Suppressor macrophage treated with lipopolysaccharide for 1 hour (primary cell): Measurements from ENCODE around the gene CUX1.
A peak's percentile ranks its signal among the peaks of the same experiment; 100 is the strongest.
"Not testable (repeated sequence)": the region's sequence is repeated elsewhere in the genome, so short reads cannot be mapped to it uniquely, and the experiment has no call there.

Experiments used
- DNase-seq, 3 donors: peaks; one replicate each; pipeline ENCODE4 v3.0.0-alpha.2; 2020 to 2022

CUX1 gene

GRCh38 chr7:102165136-102165535, 347.7 kb downstream of the CUX1 start:
- peak in 1 of 3 donors; percentile 4 for DNase-seq

GRCh38 chr7:102167254-102167653, 349.8 kb downstream of the CUX1 start:
- DNase-seq, result no peak

- DNase-seq, result no peak
These were observed 352.4 kb downstream of the CUX1 start for GRCh38 chr7:102169651-102170392.

- DNase-seq, result no peak
These were observed 353.1 kb downstream of the CUX1 start for GRCh38 chr7:102170393-102170970.

GRCh38 chr7:102173669-102174068, 356.2 kb downstream of the CUX1 start:
- DNase-seq, result no peak

GRCh38 chr7:102175423-102176170, 358.2 kb downstream of the CUX1 start:
- no peak for DNase-seq

GRCh38 chr7:102178410-102178809, 361.0 kb downstream of the CUX1 start:
- DNase-seq, result no peak

GRCh38 chr7:102180727-102181126, 363.3 kb downstream of the CUX1 start:
- DNase-seq, result no peak

GRCh38 chr7:102181517-102181916, 364.1 kb downstream of the CUX1 start:
- no peak for DNase-seq

- no peak for DNase-seq
These were observed 364.6 kb downstream of the CUX1 start for GRCh38 chr7:102182016-102182415.

- DNase-seq, result not testable (repeated sequence)
These were observed 366.4 kb downstream of the CUX1 start for GRCh38 chr7:102183848-102184247.

- no peak for DNase-seq
These were observed 366.9 kb downstream of the CUX1 start for GRCh38 chr7:102184303-102184702.

- no peak for DNase-seq
These were observed 368.4 kb downstream of the CUX1 start for GRCh38 chr7:102185796-102186195.

GRCh38 chr7:102186306-102186705, 368.9 kb downstream of the CUX1 start:
- DNase-seq, result no peak

- DNase-seq, result no peak
These were observed 371.3 kb downstream of the CUX1 start for GRCh38 chr7:102188746-102189145.

GRCh38 chr7:102189756-102190155, 372.3 kb downstream of the CUX1 start:
- no peak for DNase-seq

GRCh38 chr7:102190776-102191350, 373.4 kb downstream of the CUX1 start:
- no peak for DNase-seq

- peak; percentile 36 to 63 (median 41) for DNase-seq
These were observed 374.3 kb downstream of the CUX1 start for GRCh38 chr7:102191556-102192379.

- DNase-seq, result no peak
These were observed 375.4 kb downstream of the CUX1 start for GRCh38 chr7:102192790-102193189.

- no peak for DNase-seq
These were observed 376.4 kb downstream of the CUX1 start for GRCh38 chr7:102193806-102194205.

GRCh38 chr7:102195361-102195760, 377.9 kb downstream of the CUX1 start:
- DNase-seq, result no peak

GRCh38 chr7:102196028-102196427, 378.6 kb downstream of the CUX1 start:
- DNase-seq, result no peak

GRCh38 chr7:102197161-102197560, 379.7 kb downstream of the CUX1 start:
- DNase-seq, result no peak
